Activated CD8-positive, alpha-beta T cell treated with anti-CD3 and anti-CD28 coated beads, Interleukin-2, amount 10 ng/mL, durations not matched to agents 7 days and 5 days (primary cell): ENCODE results near the gene HLA-DMA. TPM values are rescaled to one million over a fixed set of nuclear protein-coding genes. Genes with fewer than 3 reads are reported as not detected.
A peak's percentile ranks its signal among the peaks of the same experiment; 100 is the strongest.

Experiments used
- ATAC-seq: fragments of 150-1000 bp; cut with Tn5 transposase; one replicate; pipeline ENCODE4 v1.10.0; 2021; ENCODE audit warnings: moderate library complexity
- CTCF ChIA-PET: fragments of 350-600 bp; sonication (Branson Sonifier 250); formaldehyde crosslinking; loops from one replicate; lab custom pipeline; 2021; ENCODE audit warnings: antibody characterized with exemption; lab: Charles Lee
- POLR2A ChIA-PET: fragments of 350-600 bp; sonication (Branson Sonifier 250); formaldehyde crosslinking; loops from one replicate; lab custom pipeline; 2021; ENCODE audit warnings: antibody characterized with exemption; lab: Charles Lee
- DNase-seq: peaks from one replicate; pipeline ENCODE4 v3.0.0-alpha.2; 2020
- H3K27ac Mint-ChIP-seq: one replicate; pipeline ENCODE4 v1.8.0; 2021; ENCODE audit warnings: mild to moderate bottlenecking, mixed read lengths
- H3K27me3 Mint-ChIP-seq: one replicate; pipeline ENCODE4 v1.8.0; 2021; ENCODE audit warnings: low read depth, mixed read lengths
- H3K36me3 Mint-ChIP-seq: one replicate; pipeline ENCODE4 v1.8.0; 2021; ENCODE audit warnings: low read depth, mixed read lengths
- H3K4me1 Mint-ChIP-seq: one replicate; pipeline ENCODE4 v1.8.0; 2021; ENCODE audit warnings: low read depth, mixed read lengths
- H3K4me3 Mint-ChIP-seq: one replicate; pipeline ENCODE4 v1.8.0; 2021; ENCODE audit warnings: mild to moderate bottlenecking, mixed read lengths
- H3K9me3 Mint-ChIP-seq: one replicate; pipeline ENCODE4 v1.8.0; 2022; ENCODE audit warnings: mixed read lengths; ENCODE audit not compliant: insufficient read depth
- total RNA-seq, 2 experiments: library from RNA; stranded (reverse); gene quantifications; one replicate each; pipeline ENCODE4 v1.2.3, GENCODE V29; 2021

Gene HLA-DMA
- total RNA-seq, 2 experiments from 2014 or later: 28.6 to 30.5 TPM

- Mint-ChIP-seq H3K4me3 (peak overlapping the region; percentile 86), H3K9me3 (no peaks in the 10 kb centered on the region), H3K4me1 (peaks cover 70% of the 10 kb centered on the region), H3K36me3 (peaks cover 12% of the 10 kb centered on the region), H3K27ac (peak overlapping the region; percentile 97), H3K27me3 (no peaks in the 10 kb centered on the region)
- ChIA-PET CTCF (interaction anchor here (0.6 to 15.9 kb wide), 12 partner anchors 8 to 103 kb away, joined by 3 to 519 read pairs (median 9); partner anchors contain the start of genes BRD2, HLA-DMA and TAP2), POLR2A (interaction anchor here (0.6 to 7.2 kb wide), 13 partner anchors 9 to 1276 kb away, joined by 3 to 220 read pairs (median 4); partner anchors contain the start of genes BRD2, GPANK1, HLA-DMA and PSMB9)
- peak; percentile 72 for ATAC-seq
- peak; percentile 73 for DNase-seq
Measured at GRCh38 chr6:32941214-32941768, 11.6 kb downstream of the HLA-DMA start.

DNA sequence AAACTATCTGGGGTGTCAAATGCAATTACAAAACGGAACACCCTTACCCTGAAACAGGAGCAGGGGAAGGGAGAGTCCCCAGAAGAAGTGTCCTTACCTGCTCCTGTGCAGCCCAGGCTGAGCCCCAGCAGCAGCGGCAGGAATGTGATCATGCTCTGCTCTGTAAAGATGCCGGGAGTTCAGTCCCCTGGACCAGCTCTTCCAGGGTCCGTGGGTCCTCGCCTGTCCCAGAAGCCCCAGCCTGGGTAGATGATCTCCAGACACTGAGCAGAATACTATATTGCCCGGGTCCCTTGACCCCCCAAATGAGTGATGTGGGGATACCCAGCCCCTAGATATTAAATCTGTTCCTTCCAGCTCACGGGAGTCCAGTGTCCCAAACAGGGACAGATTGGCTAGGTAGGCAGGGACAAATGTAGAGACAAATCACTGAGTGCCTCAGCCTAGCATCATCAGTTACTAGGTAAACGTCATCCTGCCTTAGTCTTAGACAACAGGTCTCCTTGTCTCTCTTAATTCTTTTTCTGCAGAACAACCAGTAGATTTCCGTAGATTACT lies 12.2 kb downstream of the HLA-DMA start, which contains the start of gene HLA-DMB:
Gene HLA-DMB (minus strand): TSS at position 373 of the 558 bp plus-strand sequence. CDS start 221 bp downstream, at position 152.
- Mint-ChIP-seq H3K9me3 (no peaks in the 10 kb centered on the region), H3K36me3 (peaks cover 12% of the 10 kb centered on the region), H3K4me3 (peak within 1 kb of the TSS; percentile 86), H3K27ac (peak within 1 kb of the TSS; percentile 97), H3K4me1 (peaks cover 69% of the 10 kb centered on the region), H3K27me3 (no peaks in the 10 kb centered on the region)
- DNase-seq (peak; percentile 73), ATAC-seq (peak; percentile 90)
- CTCF ChIA-PET: interaction anchor here (0.9 to 15.9 kb wide), 10 partner anchors 7 to 102 kb away, joined by 3 to 519 read pairs (median 21); partner anchors contain the start of genes BRD2, HLA-DMA and TAP2
- POLR2A ChIA-PET: interaction anchor here (0.9 to 7.2 kb wide), 10 partner anchors 12 to 95 kb away, joined by 3 to 220 read pairs (median 6); partner anchors contain the start of genes BRD2, HLA-DMA, PSMB9 and TAP1

GRCh38 chr6:32938494-32938893 lies 14.4 kb downstream of the HLA-DMA start:
- H3K4me1 Mint-ChIP-seq: peaks cover 52% of the 10 kb centered on the region
- no peaks in the 10 kb centered on the region for H3K27me3 Mint-ChIP-seq
- H3K9me3 Mint-ChIP-seq: no peaks in the 10 kb centered on the region
- POLR2A ChIA-PET: interaction anchor here (2.2 to 7.2 kb wide), 3 partner anchors 15 to 33 kb away, joined by 8 to 220 read pairs (median 101); partner anchors contain the start of genes BRD2 and HLA-DMA
- no peak overlapping the region for H3K4me3 Mint-ChIP-seq
- CTCF ChIA-PET: interaction anchor here (1.3 to 15.9 kb wide), 2 partner anchors 16 to 46 kb away, joined by 9 to 519 read pairs; partner anchors contain the start of gene HLA-DMA
- H3K27ac Mint-ChIP-seq: no peak overlapping the region
- DNase-seq (no peak), ATAC-seq (no peak)
- H3K36me3 Mint-ChIP-seq: peaks cover 10% of the 10 kb centered on the region

- Mint-ChIP-seq H3K4me1 (peaks cover 42% of the 10 kb centered on the region), H3K4me3 (no peak overlapping the region), H3K9me3 (no peaks in the 10 kb centered on the region), H3K27ac (no peak overlapping the region), H3K27me3 (peaks cover 3% of the 10 kb centered on the region), H3K36me3 (peaks cover 6% of the 10 kb centered on the region)
- ChIA-PET POLR2A (interaction anchor here (7.2 kb wide), 1 partner anchor 33 kb away, joined by 101 read pairs; the partner anchor contains the start of gene BRD2), CTCF (interaction anchor here (1.0 to 15.9 kb wide), 2 partner anchors 18 to 48 kb away, joined by 5 to 519 read pairs; partner anchors contain the start of gene HLA-DMA)
- no peak for ATAC-seq
- DNase-seq: no peak
Measured at GRCh38 chr6:32937230-32937633, 15.7 kb downstream of the HLA-DMA start.

- ATAC-seq (no peak), DNase-seq (no peak)
- H3K27ac Mint-ChIP-seq: no peak overlapping the region
- peaks cover 3% of the 10 kb centered on the region for H3K27me3 Mint-ChIP-seq
- CTCF ChIA-PET: interaction anchor here (6.7 to 15.9 kb wide), 2 partner anchors 18 to 48 kb away, joined by 205 to 519 read pairs; partner anchors contain the start of gene HLA-DMA
- no peak overlapping the region for H3K4me3 Mint-ChIP-seq
- no peaks in the 10 kb centered on the region for H3K9me3 Mint-ChIP-seq
- POLR2A ChIA-PET: interaction anchor here (0.7 to 7.2 kb wide), 2 partner anchors 34 to 42 kb away, joined by 3 to 101 read pairs; partner anchors contain the start of gene BRD2
- H3K4me1 Mint-ChIP-seq: peaks cover 36% of the 10 kb centered on the region
- peaks cover 6% of the 10 kb centered on the region for H3K36me3 Mint-ChIP-seq
Measured at GRCh38 chr6:32936239-32937152, 16.4 kb downstream of the HLA-DMA start.

- Mint-ChIP-seq H3K27ac (no peak overlapping the region), H3K36me3 (peaks cover 6% of the 10 kb centered on the region), H3K9me3 (no peaks in the 10 kb centered on the region), H3K4me1 (peaks cover 28% of the 10 kb centered on the region), H3K4me3 (no peak overlapping the region), H3K27me3 (peaks cover 3% of the 10 kb centered on the region)
- ATAC-seq: no peak
- ChIA-PET CTCF (interaction anchor here (0.7 to 15.9 kb wide), 3 partner anchors 12 to 49 kb away, joined by 4 to 519 read pairs (median 205); partner anchors contain the start of gene HLA-DMA), POLR2A (interaction anchor here (0.7 to 7.2 kb wide), 2 partner anchors 35 to 42 kb away, joined by 3 to 101 read pairs; partner anchors contain the start of gene BRD2)
- DNase-seq: no peak
Measured at GRCh38 chr6:32935551-32936238, 17.2 kb downstream of the HLA-DMA start.

- Mint-ChIP-seq H3K27ac (no peak overlapping the region), H3K4me1 (peaks cover 16% of the 10 kb centered on the region), H3K36me3 (peaks cover 6% of the 10 kb centered on the region), H3K4me3 (no peak overlapping the region), H3K9me3 (no peaks in the 10 kb centered on the region), H3K27me3 (peaks cover 12% of the 10 kb centered on the region)
- CTCF ChIA-PET: interaction anchor here (0.6 to 15.9 kb wide), 48 partner anchors 9 to 1010 kb away, joined by 3 to 519 read pairs (median 4); partner anchors contain the start of genes BRD2, HLA-DMA, HLA-DPB1 and PSMB9
- POLR2A ChIA-PET: interaction anchor here (0.9 to 7.2 kb wide), 5 partner anchors 11 to 51 kb away, joined by 4 to 101 read pairs (median 4); partner anchors contain the start of genes BRD2 and HLA-DMA
- ATAC-seq (peak; percentile 68), DNase-seq (peak; percentile 80)
Measured at GRCh38 chr6:32933661-32934085, 19.2 kb downstream of the HLA-DMA start.

GRCh38 chr6:32932132-32932868 lies 20.6 kb downstream of the HLA-DMA start:
- Mint-ChIP-seq H3K36me3 (no peaks in the 10 kb centered on the region), H3K27ac (no peak overlapping the region), H3K27me3 (peaks cover 12% of the 10 kb centered on the region), H3K4me3 (no peak overlapping the region), H3K4me1 (peaks cover 7% of the 10 kb centered on the region), H3K9me3 (no peaks in the 10 kb centered on the region)
- CTCF ChIA-PET: interaction anchor here (1.0 to 15.9 kb wide), 9 partner anchors 11 to 1008 kb away, joined by 3 to 519 read pairs (median 52); partner anchors contain the start of genes BRD2 and HLA-DMA
- no peak for DNase-seq
- POLR2A ChIA-PET: interaction anchor here (0.8 to 7.2 kb wide), 2 partner anchors 38 to 52 kb away, joined by 3 to 101 read pairs; partner anchors contain the start of gene BRD2
- ATAC-seq: no peak

GRCh38 chr6:32931211-32931610 lies 21.7 kb downstream of the HLA-DMA start:
- peaks cover 14% of the 10 kb centered on the region for H3K27me3 Mint-ChIP-seq
- H3K36me3 Mint-ChIP-seq: no peaks in the 10 kb centered on the region
- H3K9me3 Mint-ChIP-seq: no peaks in the 10 kb centered on the region
- peaks cover 7% of the 10 kb centered on the region for H3K4me1 Mint-ChIP-seq
- no peak overlapping the region for H3K27ac Mint-ChIP-seq
- no peak for ATAC-seq
- ChIA-PET POLR2A (interaction anchor here (0.8 to 7.2 kb wide), 2 partner anchors 39 to 53 kb away, joined by 3 to 101 read pairs; partner anchors contain the start of gene BRD2), CTCF (interaction anchor here (1.0 to 15.9 kb wide), 5 partner anchors 16 to 53 kb away, joined by 3 to 519 read pairs (median 62); partner anchors contain the start of gene HLA-DMA)
- no peak for DNase-seq
- no peak overlapping the region for H3K4me3 Mint-ChIP-seq
